ENCODE data around the gene PEAK3. TPM values are rescaled to one million over a fixed set of nuclear protein-coding genes. Genes with fewer than 3 reads are reported as not detected.

Gene PEAK3
- total and polyA plus RNA-seq, 4 donors = 0.11 to 0.20 (median 0.16) TPM; not detected in 1

DNA sequence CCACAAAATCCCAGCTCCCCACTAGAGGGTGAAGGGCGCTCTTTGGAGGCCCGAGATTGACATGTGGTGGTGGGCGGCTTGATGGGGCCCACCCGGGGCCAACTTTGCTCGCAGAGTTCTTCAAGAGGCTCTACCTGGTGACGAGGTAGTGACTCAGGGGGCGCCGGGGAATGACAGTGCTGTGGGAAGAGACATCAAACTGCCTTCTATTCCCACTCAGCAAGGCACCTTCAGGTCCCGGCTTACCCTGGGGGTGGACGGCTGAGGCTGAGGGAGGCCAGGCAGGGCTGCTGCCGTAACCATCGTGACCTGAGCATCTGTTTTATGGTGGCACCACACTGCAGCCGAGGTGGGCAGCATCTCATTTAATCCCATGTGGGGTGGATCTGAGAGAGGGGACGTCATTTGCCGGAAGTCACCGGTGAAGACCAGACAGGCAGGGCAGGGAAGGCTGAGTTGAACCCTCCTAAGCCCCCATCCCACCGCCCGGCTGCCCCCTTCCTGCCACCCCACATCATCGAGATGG lies 24.4 kb upstream of the PEAK3 start:
- Histone ChIP-seq H3K4me1 (ENCODE audit: control insufficient read depth, insufficient read depth, low read length) (peaks cover 50% of the 10 kb centered on the region), H3K36me3 (ENCODE audit: control insufficient read depth, insufficient read depth, low read length) (peaks cover 8% of the 10 kb centered on the region), H3K27me3 (ENCODE audit: control insufficient read depth, insufficient read depth, low read length) (peaks cover 21% of the 10 kb centered on the region), H3K4me3 (ENCODE audit: low read depth, low read length) (no peak overlapping the region), H3K27ac (ENCODE audit: low read depth, low read length) (no peak overlapping the region), H3K9me3 (ENCODE audit: control insufficient read depth, insufficient read depth, low read length) (no peaks in the 10 kb centered on the region)
- no peak for DNase-seq (ENCODE audit: low read depth in 4 of 6, low spot score in 6 of 6)
- 78% methylated on average over 11 of the region's 19 CpGs for WGBS (ENCODE audit: insufficient coverage)

DNA sequence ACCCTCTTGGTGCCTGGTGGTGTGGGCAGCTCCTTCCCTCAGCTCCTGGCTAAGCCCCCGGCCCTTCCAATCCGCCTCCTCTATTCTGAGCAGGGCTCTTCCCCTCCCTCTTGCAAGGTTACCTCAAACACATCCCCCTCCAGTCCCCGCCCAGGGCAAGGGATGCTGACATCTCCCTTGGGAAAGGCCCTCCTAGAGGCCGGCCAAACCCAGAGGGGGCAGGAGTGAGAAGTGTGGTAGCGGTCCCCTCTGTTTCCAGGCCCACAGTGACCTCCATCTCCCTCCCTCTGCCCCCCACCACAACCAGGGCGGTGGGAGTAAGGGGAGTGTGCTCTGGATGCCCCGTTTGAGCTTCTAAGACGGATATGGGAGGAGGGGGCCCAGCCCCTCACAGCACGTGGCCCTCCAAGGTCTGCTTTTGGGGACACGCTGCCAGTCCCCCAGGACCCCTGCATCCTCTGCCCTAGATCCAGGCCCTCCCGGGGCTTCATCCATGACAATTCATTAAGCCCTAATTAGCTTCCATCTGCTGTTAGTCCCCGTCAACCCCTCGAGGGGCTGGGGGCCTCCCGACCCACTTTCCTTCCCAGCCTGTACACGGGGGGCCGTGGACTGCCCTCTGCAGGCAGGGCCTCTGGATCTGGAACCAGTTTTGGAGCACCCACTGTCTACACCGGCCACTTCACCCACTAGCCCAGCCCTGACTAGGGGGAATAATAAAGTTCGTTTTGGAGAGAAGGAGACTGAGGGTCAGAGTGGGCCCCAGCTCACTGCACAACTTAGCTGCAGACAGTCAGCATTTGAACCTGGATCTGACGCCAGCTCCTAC lies 23.7 kb upstream of the PEAK3 start:
- Histone ChIP-seq H3K27ac (ENCODE audit: low read depth, low read length) (no peak overlapping the region), H3K9me3 (ENCODE audit: control insufficient read depth, insufficient read depth, low read length) (no peaks in the 10 kb centered on the region), H3K36me3 (ENCODE audit: control insufficient read depth, insufficient read depth, low read length) (peaks cover 9% of the 10 kb centered on the region), H3K27me3 (ENCODE audit: control insufficient read depth, insufficient read depth, low read length) (peaks cover 21% of the 10 kb centered on the region), H3K4me1 (ENCODE audit: control insufficient read depth, insufficient read depth, low read length) (peaks cover 50% of the 10 kb centered on the region), H3K4me3 (ENCODE audit: low read depth, low read length) (no peak overlapping the region)
- DNase-seq (ENCODE audit: low read depth in 4 of 6, low spot score in 6 of 6) = no peak
- WGBS (ENCODE audit: insufficient coverage) = 49% methylated on average over 6 of the region's 19 CpGs

DNA sequence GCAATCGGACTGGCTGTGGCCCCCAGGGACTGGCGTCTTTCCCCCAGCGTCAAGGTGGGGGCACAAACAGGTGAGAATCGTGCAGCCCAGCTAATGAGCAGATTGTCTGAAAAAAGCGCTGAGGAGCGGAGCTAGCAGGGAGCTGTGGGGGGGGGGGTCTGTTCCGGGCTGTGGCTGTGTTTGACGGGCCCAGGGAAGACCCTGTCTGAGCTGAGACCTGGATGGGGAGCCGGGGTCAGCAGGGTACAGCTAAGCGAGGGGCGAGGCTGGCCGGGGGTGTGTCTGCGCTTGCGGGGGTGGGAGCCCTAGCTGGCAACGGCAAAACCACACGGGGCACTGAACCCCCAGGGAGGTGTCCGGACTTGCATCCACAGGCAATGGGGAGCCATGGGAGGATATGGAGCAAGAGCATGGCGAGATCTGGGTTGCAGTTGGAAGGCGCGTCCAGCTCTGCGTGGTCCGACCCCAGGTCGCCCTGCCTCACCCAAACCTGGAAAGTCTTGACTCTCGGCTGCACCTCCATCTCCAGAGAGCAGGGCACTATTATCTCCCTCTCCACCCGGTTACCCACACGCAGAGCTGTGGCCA lies 21.3 kb upstream of the PEAK3 start:
- DNase-seq (ENCODE audit: low read depth in 4 of 6, low spot score in 6 of 6) = no peak
- Histone ChIP-seq H3K36me3 (ENCODE audit: control insufficient read depth, insufficient read depth, low read length) (peaks cover 11% of the 10 kb centered on the region), H3K27me3 (ENCODE audit: control insufficient read depth, insufficient read depth, low read length) (peaks cover 14% of the 10 kb centered on the region), H3K4me3 (ENCODE audit: low read depth, low read length) (no peak overlapping the region), H3K27ac (ENCODE audit: low read depth, low read length) (no peak overlapping the region), H3K4me1 (ENCODE audit: control insufficient read depth, insufficient read depth, low read length) (peaks cover 31% of the 10 kb centered on the region), H3K9me3 (ENCODE audit: control insufficient read depth, insufficient read depth, low read length) (no peaks in the 10 kb centered on the region)
- WGBS (ENCODE audit: insufficient coverage) = 79% methylated on average over 25 of the region's 26 CpGs

DNA sequence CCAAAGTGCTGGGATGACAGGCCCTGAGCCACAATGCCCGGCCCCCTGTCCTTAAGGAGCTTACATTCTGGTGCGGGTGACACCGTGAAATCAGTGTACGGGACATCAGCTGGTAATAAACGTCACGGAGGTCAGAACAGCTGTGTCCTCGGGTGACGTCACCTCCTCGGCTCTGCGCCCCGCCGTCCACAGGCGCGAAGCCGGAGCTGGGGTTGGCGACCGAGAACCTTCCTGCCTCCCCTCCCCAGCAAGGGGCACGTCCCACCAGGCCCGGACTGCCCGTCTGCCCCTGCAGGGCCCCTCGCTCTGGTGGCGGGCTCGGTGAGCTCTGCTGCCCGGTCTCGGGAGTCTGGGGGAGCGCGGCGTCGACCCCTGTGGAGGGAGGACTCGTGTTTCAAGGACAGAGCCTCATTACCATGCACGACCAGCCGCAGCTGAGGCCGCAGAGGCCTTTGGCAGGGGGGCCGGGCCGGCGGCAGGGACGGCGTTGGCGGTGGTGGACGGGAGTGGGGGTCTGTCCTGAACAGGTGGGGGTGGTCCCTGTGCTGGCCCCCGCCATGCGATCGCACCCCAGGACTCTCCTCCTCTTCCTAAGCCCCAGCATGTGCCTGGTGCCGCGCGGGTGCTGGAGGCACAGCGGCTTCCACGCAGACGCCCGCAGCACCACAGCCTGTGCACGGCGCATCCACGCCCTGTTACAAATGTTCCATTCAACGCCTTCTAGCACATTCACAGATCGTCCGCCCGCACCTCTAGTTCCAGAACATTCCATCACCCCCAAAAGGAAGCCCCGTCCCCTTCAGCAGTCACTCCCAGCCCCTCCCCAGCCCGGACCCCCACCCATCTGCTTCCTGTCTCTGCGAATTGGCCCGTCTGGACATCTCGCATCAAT lies 20.6 kb upstream of the PEAK3 start:
- no peak overlapping the region for H3K4me3 ChIP-seq (ENCODE audit: low read depth, low read length)
- DNase-seq (ENCODE audit: low read depth in 4 of 6, low spot score in 6 of 6) = peak in 2 of 6 donors; percentile 57 to 73
- H3K9me3 ChIP-seq (ENCODE audit: control insufficient read depth, insufficient read depth, low read length) = no peaks in the 10 kb centered on the region
- peaks cover 11% of the 10 kb centered on the region for H3K27me3 ChIP-seq (ENCODE audit: control insufficient read depth, insufficient read depth, low read length)
- WGBS (ENCODE audit: insufficient coverage) = 12% methylated on average over 60 of the region's 62 CpGs
- no peak overlapping the region for H3K27ac ChIP-seq (ENCODE audit: low read depth, low read length)
- H3K36me3 ChIP-seq (ENCODE audit: control insufficient read depth, insufficient read depth, low read length) = peaks cover 11% of the 10 kb centered on the region
- peaks cover 26% of the 10 kb centered on the region for H3K4me1 ChIP-seq (ENCODE audit: control insufficient read depth, insufficient read depth, low read length)

DNA sequence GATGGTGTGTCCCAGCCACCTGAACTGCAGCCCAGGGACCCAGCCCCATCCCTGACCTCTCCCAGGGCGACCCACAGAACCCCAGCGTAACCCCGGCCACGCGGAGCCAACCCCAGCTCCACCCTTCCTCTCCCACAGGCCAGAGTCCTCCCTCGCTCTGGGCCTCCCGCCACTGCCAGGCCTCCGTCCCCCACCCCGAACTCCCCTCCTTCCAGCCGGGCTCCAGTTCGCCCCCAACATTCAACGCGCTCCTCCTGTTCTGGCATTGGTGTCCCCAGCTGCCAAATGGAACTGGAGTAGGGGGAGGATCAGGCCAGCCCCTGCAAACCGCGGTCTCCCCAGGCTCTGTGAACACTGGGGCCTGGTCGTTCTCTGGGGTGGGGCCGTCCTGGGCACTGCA lies 18.6 kb upstream of the PEAK3 start:
- no peak for DNase-seq (ENCODE audit: low read depth in 4 of 6, low spot score in 6 of 6)
- Histone ChIP-seq H3K4me1 (ENCODE audit: control insufficient read depth, insufficient read depth, low read length) (peaks cover 22% of the 10 kb centered on the region), H3K9me3 (ENCODE audit: control insufficient read depth, insufficient read depth, low read length) (no peaks in the 10 kb centered on the region), H3K27me3 (ENCODE audit: control insufficient read depth, insufficient read depth, low read length) (peaks cover 6% of the 10 kb centered on the region), H3K4me3 (ENCODE audit: low read depth, low read length) (no peak overlapping the region), H3K27ac (ENCODE audit: low read depth, low read length) (no peak overlapping the region), H3K36me3 (ENCODE audit: control insufficient read depth, insufficient read depth, low read length) (peaks cover 8% of the 10 kb centered on the region)
- 73% methylated on average over 15 of the region's 17 CpGs for WGBS (ENCODE audit: insufficient coverage)

DNA sequence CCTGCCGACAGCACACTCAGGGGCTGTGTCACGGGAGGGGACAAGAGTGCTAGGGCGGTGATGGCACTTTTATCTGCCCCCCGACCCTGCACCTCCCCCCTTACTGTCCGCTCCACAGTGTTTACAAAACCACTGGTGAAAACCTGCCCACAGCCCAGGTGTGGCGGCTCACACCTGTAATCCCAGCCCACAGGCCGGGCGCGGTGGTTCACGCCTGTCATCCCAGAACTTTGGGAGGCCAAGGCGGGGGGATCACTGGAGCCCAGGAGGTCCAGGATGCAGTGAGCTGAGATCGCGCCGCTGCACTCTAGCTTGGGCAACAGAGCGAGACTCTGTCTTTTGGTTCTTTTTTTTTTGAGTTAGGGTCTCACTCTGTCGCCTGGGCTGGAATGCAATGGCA lies 14.2 kb upstream of the PEAK3 start:
- Histone ChIP-seq H3K9me3 (ENCODE audit: control insufficient read depth, insufficient read depth, low read length) (no peaks in the 10 kb centered on the region), H3K4me1 (ENCODE audit: control insufficient read depth, insufficient read depth, low read length) (peaks cover 26% of the 10 kb centered on the region), H3K4me3 (ENCODE audit: low read depth, low read length) (no peak overlapping the region), H3K27ac (ENCODE audit: low read depth, low read length) (no peak overlapping the region), H3K36me3 (ENCODE audit: control insufficient read depth, insufficient read depth, low read length) (peaks cover 2% of the 10 kb centered on the region), H3K27me3 (ENCODE audit: control insufficient read depth, insufficient read depth, low read length) (peaks cover 26% of the 10 kb centered on the region)
- 87% methylated on average over 11 of the region's 16 CpGs for WGBS (ENCODE audit: insufficient coverage)
- no peak for DNase-seq (ENCODE audit: low read depth in 4 of 6, low spot score in 6 of 6)

DNA sequence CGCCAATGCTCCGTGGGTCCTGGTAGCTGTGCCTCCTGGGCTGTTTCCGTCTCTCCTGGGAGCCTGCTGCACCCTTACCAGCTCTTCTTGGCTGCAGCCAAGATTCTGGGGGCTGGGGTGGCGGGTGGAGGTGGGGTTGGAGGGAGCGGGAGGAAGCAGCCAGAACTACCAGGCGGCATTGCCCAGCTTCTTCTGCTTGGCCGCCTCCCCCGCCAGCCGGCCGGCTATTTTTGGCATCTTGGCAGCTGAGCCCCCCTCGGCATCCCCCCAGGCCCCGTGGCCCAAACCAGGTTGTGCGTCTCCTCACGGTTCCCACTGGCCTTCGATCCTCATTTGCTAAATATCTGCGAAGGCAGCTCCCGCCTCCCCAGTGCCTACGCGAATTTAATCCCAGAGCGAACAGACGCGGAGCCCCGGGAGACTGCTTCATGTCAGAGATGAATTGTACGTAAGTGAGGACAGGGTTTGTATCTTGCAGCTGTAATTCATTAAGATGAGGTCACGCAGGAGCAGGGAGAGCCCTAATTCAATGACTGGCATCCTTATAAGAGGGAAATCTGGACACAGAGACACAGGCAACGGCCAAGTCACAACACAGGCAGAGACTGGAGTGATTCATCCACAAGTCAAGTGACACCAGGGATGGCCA lies 12.8 kb upstream of the PEAK3 start:
- no peak overlapping the region for H3K4me3 ChIP-seq (ENCODE audit: low read depth, low read length)

DNA sequence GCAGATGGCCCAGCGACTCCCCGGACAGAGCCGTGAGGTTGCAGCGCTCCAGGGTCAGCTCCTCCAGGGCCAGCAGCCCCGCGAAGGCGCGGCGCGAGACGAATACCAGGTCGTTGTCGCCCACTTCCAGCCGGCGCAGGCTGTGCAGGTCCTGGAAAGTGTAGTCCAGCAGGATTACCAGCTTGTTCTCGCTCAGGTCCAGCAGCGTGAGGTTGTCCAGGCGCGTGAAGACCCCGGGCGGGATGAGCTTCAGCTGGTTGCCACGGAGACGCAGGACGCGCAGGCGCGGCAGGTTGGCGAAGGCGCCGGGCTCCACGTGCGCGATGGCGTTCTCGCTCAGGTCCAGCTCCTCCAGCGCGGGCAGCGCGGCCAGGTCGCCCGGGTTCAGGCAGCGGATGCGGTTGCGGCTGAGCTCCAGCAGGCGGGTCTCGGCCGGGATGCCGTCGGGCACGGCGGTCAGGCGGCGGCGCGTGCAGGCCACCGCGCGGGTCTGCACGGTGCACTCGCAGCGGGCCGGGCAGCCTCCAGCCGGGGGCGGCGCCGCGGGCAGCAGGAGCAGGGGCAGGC lies 9.3 kb upstream of the PEAK3 start:
- no peaks in the 10 kb centered on the region for H3K9me3 ChIP-seq (ENCODE audit: control insufficient read depth, insufficient read depth, low read length)
- peaks cover 4% of the 10 kb centered on the region for H3K36me3 ChIP-seq (ENCODE audit: control insufficient read depth, insufficient read depth, low read length)
- no peak overlapping the region for H3K4me3 ChIP-seq (ENCODE audit: low read depth, low read length)
- H3K27me3 ChIP-seq (ENCODE audit: control insufficient read depth, insufficient read depth, low read length) = peaks cover 61% of the 10 kb centered on the region
- peaks cover 47% of the 10 kb centered on the region for H3K4me1 ChIP-seq (ENCODE audit: control insufficient read depth, insufficient read depth, low read length)
- WGBS (ENCODE audit: insufficient coverage) = under 1% methylated on average over 67 of the region's 67 CpGs
- DNase-seq (ENCODE audit: low read depth in 4 of 6, low spot score in 6 of 6) = peak in 2 of 6 donors; percentile 70 to 91
- no peak overlapping the region for H3K27ac ChIP-seq (ENCODE audit: low read depth, low read length)

More for the DNA sequence above, 12.8 kb upstream of the PEAK3 start:
- peak overlapping the region; percentile 67 for H3K27ac ChIP-seq (ENCODE audit: low read depth, low read length)
- 12% methylated on average over 26 of the region's 26 CpGs for WGBS (ENCODE audit: insufficient coverage)
- peaks cover 38% of the 10 kb centered on the region for H3K4me1 ChIP-seq (ENCODE audit: control insufficient read depth, insufficient read depth, low read length)
- no peaks in the 10 kb centered on the region for H3K9me3 ChIP-seq (ENCODE audit: control insufficient read depth, insufficient read depth, low read length)
- peaks cover 4% of the 10 kb centered on the region for H3K36me3 ChIP-seq (ENCODE audit: control insufficient read depth, insufficient read depth, low read length)
- H3K27me3 ChIP-seq (ENCODE audit: control insufficient read depth, insufficient read depth, low read length) = peaks cover 39% of the 10 kb centered on the region
- DNase-seq (ENCODE audit: low read depth in 4 of 6, low spot score in 6 of 6) = peak in 3 of 6 donors; percentile 31 to 73 (median 60)

All from spinal cord (tissue), 10 donors.